ENCODE results near the gene NUBP2.

NUBP2 gene

DNA sequence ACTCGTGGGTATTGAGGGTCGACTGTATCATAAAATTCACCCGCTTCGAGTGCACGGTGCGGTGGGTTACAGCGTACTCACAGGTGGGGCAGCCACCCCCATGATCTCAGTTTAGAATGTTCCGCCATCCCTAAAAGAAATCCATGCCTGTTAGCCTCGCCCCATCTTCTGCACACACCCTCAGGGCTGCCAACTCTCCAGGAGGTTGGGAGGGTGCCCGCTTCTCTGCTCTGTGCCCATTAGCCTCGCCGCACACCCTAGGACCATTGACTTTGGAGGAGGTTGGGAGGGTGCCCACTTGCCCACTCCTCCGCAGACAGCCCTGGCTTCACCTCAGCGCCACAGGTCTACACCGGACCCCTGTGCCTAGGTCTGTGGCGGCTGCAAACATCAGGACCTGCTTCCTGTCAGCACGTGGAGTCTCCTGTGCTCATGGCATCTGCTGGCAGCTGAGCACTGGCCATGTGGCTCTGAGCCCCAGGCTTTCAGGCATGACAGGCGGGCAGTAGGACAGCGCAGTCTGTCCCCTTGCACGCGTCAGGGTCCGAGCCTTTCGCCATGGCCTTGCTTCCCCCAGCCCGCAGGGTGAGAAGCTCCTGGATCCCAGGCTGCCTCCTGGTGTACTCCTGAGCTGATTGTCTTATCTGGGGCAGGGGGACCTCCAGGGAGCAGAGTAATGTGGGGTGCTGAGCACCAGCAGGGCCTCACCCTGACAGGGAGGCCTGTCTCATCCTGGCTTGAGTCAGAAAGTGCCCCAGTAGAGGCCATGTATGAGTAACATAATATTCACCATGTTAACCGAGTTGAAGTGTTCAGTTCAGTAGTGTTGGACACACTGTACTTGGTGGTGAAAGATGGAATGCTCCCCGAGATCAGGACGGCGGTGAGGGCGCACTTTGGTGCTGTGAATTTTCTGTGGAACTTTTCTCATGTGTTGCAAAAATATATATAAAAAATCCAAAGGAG, 33.3 kb upstream of the NUBP2 start:
- H3K9me3 Mint-ChIP-seq, result no peaks in the 10 kb centered on the region

DNA sequence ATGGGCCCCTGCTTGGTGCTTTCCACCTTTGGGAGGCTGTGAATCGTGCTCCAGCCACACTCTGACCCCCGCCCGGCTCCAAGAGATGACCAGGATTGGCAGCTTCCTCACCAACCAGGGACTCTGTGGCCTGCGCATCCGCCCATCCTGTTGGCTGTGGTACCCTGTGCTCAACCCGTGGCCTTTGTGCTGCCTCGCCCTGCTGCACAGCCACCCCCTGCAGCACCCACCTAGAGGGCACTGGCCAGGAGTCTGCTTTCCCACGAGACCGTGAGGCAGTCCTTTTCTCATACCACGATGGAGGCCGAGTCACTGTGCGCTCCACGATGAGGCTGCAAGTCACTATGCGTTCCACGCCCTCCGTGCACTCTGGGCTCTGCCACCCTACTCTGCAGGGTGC, 30.8 kb upstream of the NUBP2 start:
- intact Hi-C loops (cut with micrococcal nuclease), result no loop called here
- Mint-ChIP-seq H3K36me3 (ENCODE audit: low read depth) (peaks cover 100% of the 10 kb centered on the region), H3K27ac (no peak overlapping the region), H3K4me3 (no peak overlapping the region), H3K4me1 (ENCODE audit: low read depth) (no peaks in the 10 kb centered on the region), H3K27me3 (no peaks in the 10 kb centered on the region), H3K9me3 (no peaks in the 10 kb centered on the region)

More for the DNA sequence above, 33.3 kb upstream of the NUBP2 start:
- intact Hi-C loops (cut with micrococcal nuclease), result no loop called here
- peaks cover 100% of the 10 kb centered on the region for H3K36me3 Mint-ChIP-seq (ENCODE audit: low read depth)
- no peaks in the 10 kb centered on the region for H3K4me1 Mint-ChIP-seq (ENCODE audit: low read depth)
- no peaks in the 10 kb centered on the region for H3K27me3 Mint-ChIP-seq
- H3K27ac Mint-ChIP-seq, result no peak overlapping the region
- no peak overlapping the region for H3K4me3 Mint-ChIP-seq

DNA sequence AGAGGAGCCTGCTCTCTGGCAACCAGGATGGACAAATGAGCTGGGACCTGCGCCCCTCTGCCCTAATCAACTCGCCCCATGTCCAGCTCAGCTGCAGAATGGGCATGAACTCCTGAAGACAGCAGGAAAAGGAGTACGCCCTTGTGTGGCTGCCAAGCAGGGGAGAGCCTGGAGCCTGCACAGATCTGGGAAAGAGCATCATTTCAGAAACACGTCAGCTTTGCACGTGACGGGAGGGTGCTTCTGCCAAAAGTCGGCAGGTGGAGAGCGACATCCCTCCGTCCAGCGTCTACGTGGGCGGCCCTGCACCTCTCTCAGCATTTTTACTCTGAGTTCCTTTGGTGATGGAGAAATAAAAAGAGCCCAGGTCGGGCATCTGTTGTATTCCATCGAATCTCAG, 29.9 kb upstream of the NUBP2 start:
- Mint-ChIP-seq H3K27me3 (no peaks in the 10 kb centered on the region), H3K4me1 (ENCODE audit: low read depth) (no peaks in the 10 kb centered on the region), H3K36me3 (ENCODE audit: low read depth) (peaks cover 100% of the 10 kb centered on the region), H3K4me3 (no peak overlapping the region), H3K27ac (no peak overlapping the region), H3K9me3 (no peaks in the 10 kb centered on the region)
- intact Hi-C loops (cut with micrococcal nuclease), result no loop called here

DNA sequence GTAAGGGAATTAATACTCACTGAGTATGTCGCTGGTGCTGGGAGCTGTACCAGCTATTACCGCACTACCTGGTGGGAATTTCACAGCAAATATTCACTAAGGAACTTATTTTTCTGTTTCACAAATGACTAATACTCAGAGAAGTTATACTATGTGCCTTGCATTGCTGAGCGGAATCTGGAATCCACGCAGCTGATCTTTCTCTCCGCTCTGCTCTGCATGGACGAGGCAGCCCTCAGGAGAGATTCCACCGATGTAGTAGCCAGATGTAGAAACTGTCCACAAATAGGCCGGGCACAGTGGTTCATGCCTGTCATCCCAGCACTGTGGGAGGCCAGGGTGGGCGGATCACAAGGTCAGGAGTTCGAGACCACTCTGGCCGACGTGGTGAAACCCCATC, 28.6 kb upstream of the NUBP2 start:
- Mint-ChIP-seq H3K4me3 (no peak overlapping the region), H3K36me3 (ENCODE audit: low read depth) (peaks cover 100% of the 10 kb centered on the region), H3K4me1 (ENCODE audit: low read depth) (no peaks in the 10 kb centered on the region), H3K9me3 (no peaks in the 10 kb centered on the region), H3K27me3 (no peaks in the 10 kb centered on the region), H3K27ac (no peak overlapping the region)
- intact Hi-C loops (cut with micrococcal nuclease), result no loop called here

DNA sequence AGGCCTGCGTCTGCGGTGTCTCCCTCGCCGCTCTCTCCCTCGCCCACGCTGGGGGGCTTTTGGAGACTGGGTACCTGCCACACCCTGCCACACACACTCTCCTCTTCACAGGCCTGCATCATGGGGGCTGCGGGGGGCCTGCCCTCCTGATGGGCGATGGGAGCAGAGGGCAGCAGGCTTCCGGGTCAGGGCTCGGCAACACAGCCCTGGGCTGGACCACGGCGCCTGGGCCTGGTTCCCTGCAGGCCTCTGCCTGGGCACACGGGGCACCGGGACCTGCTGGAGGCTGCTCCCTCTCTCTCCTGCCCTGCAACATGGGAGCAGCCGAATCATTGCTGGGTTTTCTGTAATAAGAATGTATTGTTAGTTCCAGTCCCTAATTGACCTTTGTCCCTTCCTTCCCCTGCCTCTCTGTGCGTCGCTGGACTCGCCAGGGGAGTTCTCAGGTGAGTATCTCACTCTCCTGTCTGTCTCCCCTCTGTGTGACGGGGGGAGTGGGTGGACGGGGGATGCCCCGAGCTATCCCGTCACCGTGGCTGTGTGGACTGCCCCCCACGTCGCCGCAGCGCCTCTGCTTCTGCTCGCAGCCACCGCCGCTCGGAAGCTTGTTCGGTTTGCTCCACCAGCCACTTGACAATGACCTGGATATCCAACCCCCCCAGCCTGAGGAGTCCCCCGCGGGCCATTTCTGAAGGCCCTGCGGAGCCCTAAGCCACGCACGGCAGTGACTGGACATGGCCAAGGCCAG, 24.9 kb upstream of the NUBP2 start:
- Mint-ChIP-seq H3K4me1 (ENCODE audit: low read depth) (no peaks in the 10 kb centered on the region), H3K27me3 (no peaks in the 10 kb centered on the region), H3K27ac (no peak overlapping the region), H3K4me3 (no peak overlapping the region), H3K36me3 (ENCODE audit: low read depth) (peaks cover 100% of the 10 kb centered on the region), H3K9me3 (no peaks in the 10 kb centered on the region)
- intact Hi-C loops (cut with micrococcal nuclease), result no loop called here

DNA sequence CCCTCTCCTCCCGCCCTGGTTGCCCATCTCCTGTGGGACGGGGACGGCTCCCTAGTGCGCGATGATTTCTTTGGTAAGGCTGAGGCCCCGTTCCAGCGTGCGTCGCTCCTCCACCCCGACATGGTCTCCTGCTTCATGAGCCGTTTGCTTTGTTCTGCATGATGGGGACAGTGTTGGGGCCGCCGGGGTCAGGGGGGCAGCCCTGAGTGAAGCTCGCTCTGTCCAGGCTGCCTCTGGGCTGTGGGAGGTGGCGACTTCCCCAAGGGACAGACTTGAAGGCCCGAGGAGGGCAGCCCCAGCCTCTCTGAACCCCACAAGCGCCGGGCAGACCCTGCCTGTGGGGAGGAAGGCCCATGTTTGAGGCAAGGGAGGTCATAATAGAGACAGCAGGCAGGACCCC, 23.8 kb upstream of the NUBP2 start:
- no peaks in the 10 kb centered on the region for H3K4me1 Mint-ChIP-seq (ENCODE audit: low read depth)
- H3K9me3 Mint-ChIP-seq, result no peaks in the 10 kb centered on the region
- no peaks in the 10 kb centered on the region for H3K27me3 Mint-ChIP-seq
- no peak overlapping the region for H3K27ac Mint-ChIP-seq
- no peak overlapping the region for H3K4me3 Mint-ChIP-seq
- intact Hi-C loops (cut with micrococcal nuclease), result no loop called here
- H3K36me3 Mint-ChIP-seq (ENCODE audit: low read depth), result peaks cover 100% of the 10 kb centered on the region

DNA sequence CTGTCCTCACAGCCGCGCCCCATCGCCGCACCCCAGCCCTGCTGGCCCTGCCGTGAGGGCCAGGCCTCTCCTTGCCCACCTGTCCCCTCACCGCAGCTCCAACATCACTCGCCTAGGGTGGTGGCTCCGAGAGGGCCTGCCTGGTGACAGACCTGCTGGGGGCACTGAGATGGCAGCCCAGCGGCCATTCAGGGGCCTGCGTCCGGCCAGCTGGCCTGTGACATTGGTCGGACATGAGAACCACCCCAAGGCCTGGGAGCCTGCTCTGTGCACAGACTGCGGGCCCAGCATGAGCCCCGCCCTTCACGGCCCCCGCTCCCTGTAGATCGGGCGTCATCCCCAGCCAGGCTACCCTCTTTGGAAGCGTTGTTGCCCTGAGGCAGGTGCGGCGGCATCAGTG, 23.2 kb upstream of the NUBP2 start:
- intact Hi-C loops (cut with micrococcal nuclease), result no loop called here
- no peak overlapping the region for H3K27ac Mint-ChIP-seq
- H3K4me3 Mint-ChIP-seq, result no peak overlapping the region
- H3K4me1 Mint-ChIP-seq (ENCODE audit: low read depth), result no peaks in the 10 kb centered on the region
- no peaks in the 10 kb centered on the region for H3K27me3 Mint-ChIP-seq
- peaks cover 100% of the 10 kb centered on the region for H3K36me3 Mint-ChIP-seq (ENCODE audit: low read depth)
- H3K9me3 Mint-ChIP-seq, result no peaks in the 10 kb centered on the region

DNA sequence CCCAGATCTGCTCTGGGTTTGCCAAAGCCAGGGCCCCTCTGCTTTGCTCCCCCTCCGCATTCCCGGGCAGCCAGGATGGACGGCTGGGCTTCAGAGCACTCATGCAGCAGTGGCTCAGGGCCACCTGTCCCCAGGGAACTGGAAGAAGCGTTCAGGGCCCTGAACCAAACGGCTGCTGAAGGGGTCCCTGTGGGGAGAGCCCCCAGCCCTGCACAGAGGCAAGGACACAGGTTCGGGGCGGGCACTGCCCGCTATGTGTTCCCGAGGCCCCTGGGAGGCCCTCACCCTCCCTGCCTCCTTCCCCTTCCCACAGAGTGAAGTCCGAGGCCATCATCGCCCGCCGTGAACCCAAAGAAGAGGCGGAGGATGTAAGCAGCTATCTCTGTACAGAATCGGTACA, 21.8 kb upstream of the NUBP2 start:
- H3K27ac Mint-ChIP-seq, result no peak overlapping the region

DNA sequence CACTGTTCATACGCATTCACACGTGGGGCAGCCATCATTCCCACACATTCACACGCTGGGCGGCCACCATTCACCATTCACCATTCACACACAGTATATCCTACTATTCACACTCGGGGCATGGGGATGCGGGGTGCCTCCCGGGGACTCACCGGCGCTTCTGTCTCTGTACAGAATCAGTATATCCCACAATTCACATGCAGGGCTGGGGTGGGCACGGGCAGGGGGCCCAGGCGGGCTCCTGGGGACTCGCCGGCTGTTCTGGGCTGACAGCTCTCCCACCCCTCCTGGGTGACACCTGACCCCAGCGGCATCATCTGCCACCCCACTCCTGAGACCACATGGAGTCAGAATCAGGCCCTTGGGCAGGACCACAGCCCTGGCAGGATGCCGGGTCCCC, 21.0 kb upstream of the NUBP2 start:
- Mint-ChIP-seq H3K4me3 (no peak overlapping the region), H3K27ac (no peak overlapping the region), H3K9me3 (no peaks in the 10 kb centered on the region), H3K36me3 (ENCODE audit: low read depth) (peaks cover 100% of the 10 kb centered on the region), H3K4me1 (ENCODE audit: low read depth) (no peaks in the 10 kb centered on the region), H3K27me3 (no peaks in the 10 kb centered on the region)
- intact Hi-C loops (cut with micrococcal nuclease), result no loop called here

More for the DNA sequence above, 21.8 kb upstream of the NUBP2 start:
- H3K4me1 Mint-ChIP-seq (ENCODE audit: low read depth), result no peaks in the 10 kb centered on the region
- H3K4me3 Mint-ChIP-seq, result no peak overlapping the region
- intact Hi-C loops (cut with micrococcal nuclease), result no loop called here
- H3K27me3 Mint-ChIP-seq, result no peaks in the 10 kb centered on the region
- H3K36me3 Mint-ChIP-seq (ENCODE audit: low read depth), result peaks cover 100% of the 10 kb centered on the region
- H3K9me3 Mint-ChIP-seq, result no peaks in the 10 kb centered on the region

DNA sequence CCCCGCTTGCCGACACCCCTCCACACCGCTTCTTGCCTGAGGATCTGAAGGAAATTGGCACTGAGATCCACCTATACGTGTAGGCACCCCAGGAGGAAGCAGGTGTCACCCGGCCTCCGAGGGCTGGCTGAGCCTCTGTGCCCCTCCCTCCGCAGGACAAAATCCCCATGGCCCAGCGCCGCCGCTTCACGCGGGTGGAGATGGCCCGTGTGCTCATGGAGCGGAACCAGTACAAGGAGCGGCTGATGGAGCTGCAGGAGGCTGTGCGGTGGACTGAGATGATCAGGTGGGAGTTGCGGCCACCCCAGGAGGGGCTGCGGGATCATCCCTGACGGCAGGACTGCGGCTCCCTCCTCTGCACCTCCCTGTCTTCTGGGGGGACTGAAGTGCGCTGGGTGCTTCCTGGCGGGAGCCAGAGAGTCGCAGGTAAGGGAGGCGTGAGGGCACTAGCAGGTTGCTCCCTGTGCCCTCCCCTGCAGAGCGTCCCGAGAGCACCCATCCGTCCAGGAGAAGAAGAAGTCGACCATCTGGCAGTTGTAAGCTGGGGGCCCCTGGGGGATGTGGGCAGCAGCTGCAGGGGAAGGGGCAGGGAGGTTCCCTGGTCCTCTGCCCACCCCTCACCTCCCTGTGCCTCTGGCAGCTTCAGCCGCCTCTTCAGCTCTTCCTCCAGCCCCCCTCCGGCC, 20.4 kb upstream of the NUBP2 start:
- Mint-ChIP-seq H3K4me3 (no peak overlapping the region), H3K36me3 (ENCODE audit: low read depth) (peaks cover 100% of the 10 kb centered on the region), H3K4me1 (ENCODE audit: low read depth) (no peaks in the 10 kb centered on the region), H3K27me3 (no peaks in the 10 kb centered on the region), H3K9me3 (no peaks in the 10 kb centered on the region), H3K27ac (no peak overlapping the region)
- intact Hi-C loops (cut with micrococcal nuclease), result no loop called here

DNA sequence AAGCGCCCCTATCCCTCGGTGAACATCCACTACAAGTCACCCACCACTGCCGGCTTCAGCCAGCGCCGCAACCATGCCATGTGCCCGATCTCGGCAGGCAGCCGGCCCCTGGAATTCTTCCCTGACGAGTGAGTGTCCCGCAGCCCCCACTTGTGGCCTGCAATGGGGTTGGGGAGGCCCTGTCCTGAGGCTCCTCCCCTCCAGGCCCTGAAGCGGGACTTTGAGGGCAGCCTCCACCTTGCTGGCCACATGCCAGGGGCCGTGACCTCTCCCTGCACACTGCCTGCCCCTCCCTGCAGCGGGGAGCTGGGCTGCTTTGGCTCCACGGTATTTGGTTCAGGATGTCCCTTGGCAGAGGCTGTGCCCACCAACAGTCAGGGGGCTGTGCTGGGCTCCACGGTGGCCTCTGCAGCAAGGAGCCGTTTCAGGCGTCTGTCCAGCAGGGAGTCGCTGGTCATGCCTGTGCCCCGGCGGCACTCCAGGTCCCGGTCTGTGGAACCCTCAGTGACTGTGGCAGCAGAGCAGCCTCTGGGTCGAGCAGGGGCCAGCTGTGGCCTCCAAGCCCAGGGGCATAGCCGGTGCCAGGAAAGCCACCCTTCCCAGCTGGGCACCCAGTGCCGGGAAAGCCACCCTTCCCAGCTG, 19.8 kb upstream of the NUBP2 start:
- H3K4me1 Mint-ChIP-seq (ENCODE audit: low read depth), result no peaks in the 10 kb centered on the region
- H3K9me3 Mint-ChIP-seq, result no peaks in the 10 kb centered on the region
- intact Hi-C loops (cut with micrococcal nuclease), result no loop called here
- H3K27ac Mint-ChIP-seq, result no peak overlapping the region
- peaks cover 100% of the 10 kb centered on the region for H3K36me3 Mint-ChIP-seq (ENCODE audit: low read depth)
- no peaks in the 10 kb centered on the region for H3K27me3 Mint-ChIP-seq
- H3K4me3 Mint-ChIP-seq, result no peak overlapping the region

DNA sequence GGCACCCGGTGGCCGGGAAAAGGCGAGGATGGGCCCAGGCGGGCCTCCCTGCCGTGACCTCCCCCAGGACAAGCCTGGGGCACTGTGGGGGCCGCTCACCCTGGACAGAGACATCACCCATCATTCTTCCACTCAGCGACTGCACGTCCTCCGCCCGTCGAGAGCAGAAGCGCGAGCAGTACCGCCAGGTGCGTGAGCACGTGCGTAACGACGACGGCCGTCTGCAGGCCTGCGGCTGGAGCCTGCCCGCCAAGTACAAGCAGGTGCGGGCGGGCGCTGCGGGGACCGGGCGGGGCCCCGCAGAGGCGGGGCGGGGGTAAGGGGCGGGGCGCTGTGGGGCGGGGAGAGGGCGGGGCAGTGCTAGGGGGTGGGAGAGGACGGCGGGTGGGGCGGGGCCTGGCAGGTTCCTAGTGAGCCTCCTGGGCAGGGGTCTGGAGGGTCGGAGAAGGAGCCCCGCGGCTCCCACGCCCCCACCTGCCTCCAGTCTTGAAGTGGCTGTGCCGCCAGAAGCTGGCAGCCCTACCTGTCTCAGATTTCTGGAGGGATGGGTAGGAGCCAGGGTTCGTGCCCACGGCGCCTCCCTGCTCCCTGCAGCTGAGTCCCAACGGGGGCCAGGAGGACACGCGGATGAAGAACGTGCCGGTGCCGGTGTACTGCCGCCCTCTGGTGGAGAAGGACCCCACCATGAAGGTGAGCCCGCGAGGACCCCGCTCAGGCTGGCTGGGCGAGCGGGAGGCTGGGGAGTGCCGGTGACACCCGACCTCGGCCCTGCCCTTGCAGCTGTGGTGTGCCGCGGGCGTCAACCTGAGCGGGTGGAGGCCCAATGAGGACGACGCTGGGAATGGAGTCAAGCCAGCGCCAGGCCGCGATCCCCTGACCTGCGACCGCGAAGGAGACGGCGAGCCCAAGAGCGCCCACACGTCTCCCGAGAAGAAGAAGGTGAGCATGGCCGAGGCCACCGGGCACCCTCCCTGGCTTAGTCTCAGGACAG, 18.9 kb upstream of the NUBP2 start:
- intact Hi-C loops (cut with micrococcal nuclease), result no loop called here
- Mint-ChIP-seq H3K4me3 (no peak overlapping the region), H3K36me3 (ENCODE audit: low read depth) (peaks cover 100% of the 10 kb centered on the region), H3K27ac (no peak overlapping the region), H3K4me1 (ENCODE audit: low read depth) (peaks cover under 1% of the 10 kb centered on the region), H3K9me3 (no peaks in the 10 kb centered on the region), H3K27me3 (no peaks in the 10 kb centered on the region)

DNA sequence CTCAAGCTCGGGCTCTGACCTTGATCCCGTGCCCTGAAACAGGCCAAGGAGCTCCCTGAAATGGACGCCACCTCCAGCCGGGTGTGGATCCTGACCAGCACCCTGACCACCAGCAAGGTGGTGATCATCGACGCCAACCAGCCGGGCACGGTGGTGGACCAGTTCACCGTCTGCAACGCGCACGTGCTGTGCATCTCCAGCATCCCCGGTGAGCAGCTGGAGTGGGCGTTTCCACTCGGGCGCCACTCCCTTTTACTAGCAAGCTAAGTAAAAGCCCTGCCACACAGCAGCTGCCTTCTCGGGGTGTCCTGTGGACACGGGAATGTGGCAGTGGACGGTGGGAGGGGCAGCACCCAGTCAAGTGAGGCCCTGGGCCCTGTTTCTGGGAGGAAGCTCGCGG, 17.8 kb upstream of the NUBP2 start:
- H3K27me3 Mint-ChIP-seq, result no peaks in the 10 kb centered on the region
- no peaks in the 10 kb centered on the region for H3K9me3 Mint-ChIP-seq
- no peak overlapping the region for H3K4me3 Mint-ChIP-seq
- H3K4me1 Mint-ChIP-seq (ENCODE audit: low read depth), result peaks cover 12% of the 10 kb centered on the region
- H3K36me3 Mint-ChIP-seq (ENCODE audit: low read depth), result peaks cover 100% of the 10 kb centered on the region
- intact Hi-C loops (cut with micrococcal nuclease), result no loop called here
- H3K27ac Mint-ChIP-seq, result no peak overlapping the region
